ENCODE data around the gene FGFR3. TPM values are rescaled to one million over a fixed set of nuclear protein-coding genes. Genes with fewer than 3 reads are reported as not detected.

FGFR3 gene
- polyA plus RNA-seq, 3 donors, result 67.4 to 139 (median 98.6) TPM

DNA sequence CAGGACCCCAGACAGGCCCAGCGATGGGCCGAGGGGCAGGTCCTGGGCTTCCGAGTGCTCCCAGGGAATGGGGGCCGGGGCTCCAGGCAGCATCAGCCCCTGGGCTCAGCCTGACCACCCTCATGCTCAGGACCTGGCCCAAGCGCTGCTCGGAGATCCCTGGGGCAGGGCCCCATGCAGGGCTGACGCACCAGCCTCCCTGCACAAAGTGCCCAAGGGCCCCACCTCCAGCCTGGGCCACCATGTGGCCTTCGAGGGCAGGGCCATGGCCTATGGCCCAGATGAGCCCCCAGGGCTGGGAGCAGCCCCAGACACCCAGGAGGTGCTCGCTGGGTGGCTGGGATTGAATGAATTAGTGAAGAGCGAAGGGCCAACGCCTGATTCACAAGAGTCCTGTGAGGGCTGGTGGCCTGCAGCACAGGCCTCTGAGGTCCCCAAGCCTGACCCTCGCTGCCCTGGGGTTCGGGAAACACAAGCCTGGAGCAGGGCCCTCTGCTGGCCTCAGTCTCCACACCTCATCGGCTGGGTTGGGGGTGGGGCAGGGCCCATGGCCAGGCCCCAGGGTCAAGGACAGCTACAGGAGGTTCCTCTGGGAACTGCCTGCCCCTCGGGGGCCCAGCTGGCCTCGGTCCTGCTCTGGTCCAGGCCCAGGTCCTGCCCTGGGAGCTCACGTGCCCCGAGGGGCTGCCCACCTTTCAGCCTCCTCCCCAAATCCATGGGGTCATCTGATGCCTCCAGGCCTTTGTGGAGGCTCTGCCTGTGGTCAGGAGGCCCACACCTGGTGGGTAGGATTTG, 13.3 kb upstream of the FGFR3 start:
- no peak for DNase-seq (ENCODE audit: extremely low read depth in 1 of 11, low read depth in 9 of 11, low spot score in 4 of 11)

DNA sequence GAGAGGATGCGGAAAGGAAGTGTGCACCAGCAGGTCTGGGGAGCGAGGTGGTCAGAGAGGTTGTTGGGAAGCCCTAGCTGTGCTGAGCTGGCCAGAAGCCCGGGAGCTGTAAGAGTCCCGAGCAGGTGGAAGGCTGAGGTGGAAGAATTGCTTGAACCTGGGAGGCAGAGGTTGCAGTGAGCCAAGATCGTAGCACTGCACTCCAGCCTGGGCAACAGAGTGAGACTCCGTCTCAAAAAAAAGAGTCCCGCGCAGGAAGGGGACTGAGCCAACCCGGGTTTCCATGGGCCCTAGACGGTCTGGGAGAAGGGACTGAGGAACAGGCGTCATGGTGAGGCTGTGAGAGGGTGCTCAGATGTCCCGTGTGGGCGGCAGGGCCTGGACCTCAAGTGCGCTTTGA, 12.7 kb upstream of the FGFR3 start:
- no peak for DNase-seq (ENCODE audit: extremely low read depth in 1 of 11, low read depth in 9 of 11, low spot score in 4 of 11)

DNA sequence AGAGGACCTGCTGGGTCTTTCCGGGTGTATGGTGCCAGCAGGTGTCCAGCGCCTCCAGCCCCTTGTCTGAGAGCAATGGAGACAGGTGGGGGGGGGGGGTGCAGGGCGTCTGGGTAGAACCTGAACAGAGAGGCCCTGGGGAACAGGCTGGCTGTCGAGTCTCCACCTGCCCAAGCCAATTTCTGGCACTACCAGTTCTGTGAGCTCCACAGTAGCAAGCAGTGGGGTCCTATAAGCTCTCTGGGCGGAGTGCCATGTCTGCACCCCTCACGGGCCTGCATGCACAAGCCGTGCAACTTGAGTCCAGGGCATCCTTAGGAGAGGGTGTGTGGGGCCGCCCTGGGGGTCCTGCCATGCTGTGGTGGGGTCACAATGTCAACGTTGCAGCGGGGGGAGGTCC, 10.1 kb upstream of the FGFR3 start:
- DNase-seq (ENCODE audit: extremely low read depth in 1 of 11, low read depth in 9 of 11, low spot score in 4 of 11), result no peak

- DNase-seq (ENCODE audit: extremely low read depth in 1 of 11, low read depth in 9 of 11, low spot score in 4 of 11), result no peak
Observed at GRCh38 chr4:1783970-1784369, 9.1 kb upstream of the FGFR3 start.

GRCh38 chr4:1784395-1784788, 8.7 kb upstream of the FGFR3 start:
- DNase-seq (ENCODE audit: extremely low read depth in 1 of 11, low read depth in 9 of 11, low spot score in 4 of 11), result no peak

DNA sequence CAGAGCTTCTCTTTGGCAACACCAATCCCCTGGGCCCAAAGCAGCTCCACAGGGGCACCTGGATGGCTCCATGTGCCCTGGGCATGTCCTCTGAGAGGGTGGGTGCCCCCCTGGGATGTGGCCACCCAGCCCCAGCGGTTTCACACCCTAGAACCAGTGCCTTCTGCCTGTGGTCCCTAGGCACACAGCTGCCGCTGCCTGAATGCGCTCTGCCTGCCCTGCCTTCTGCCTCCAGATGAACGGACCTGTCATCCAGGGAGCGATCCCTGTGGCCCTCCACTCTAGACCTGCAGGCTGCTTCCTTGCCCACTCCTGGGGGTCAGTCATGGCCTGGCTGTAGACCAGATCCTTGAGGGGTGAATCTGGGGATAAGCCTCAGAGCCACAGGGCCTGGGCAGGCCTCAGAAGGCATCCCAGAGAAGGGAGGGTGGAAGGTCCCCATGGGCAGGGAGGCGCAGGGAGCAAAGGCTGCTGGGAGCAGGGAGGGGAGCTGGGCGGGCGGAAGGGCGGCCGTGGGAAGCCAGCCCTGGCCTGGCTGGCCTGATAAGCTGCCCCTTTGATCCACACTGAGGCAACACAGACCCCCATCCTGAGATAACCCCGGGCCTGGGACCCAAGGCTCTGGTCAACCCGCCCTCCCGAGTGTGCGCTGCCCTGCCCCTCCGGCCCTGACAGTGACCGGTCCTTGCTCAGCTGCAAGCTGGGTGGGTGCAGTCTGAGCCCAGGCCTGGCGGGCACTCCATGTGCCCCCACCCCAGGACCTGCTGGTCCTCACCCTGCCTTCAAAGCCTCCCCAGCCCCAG, 8.1 kb upstream of the FGFR3 start:
- DNase-seq (ENCODE audit: extremely low read depth in 1 of 11, low read depth in 9 of 11, low spot score in 4 of 11), result no peak

DNA sequence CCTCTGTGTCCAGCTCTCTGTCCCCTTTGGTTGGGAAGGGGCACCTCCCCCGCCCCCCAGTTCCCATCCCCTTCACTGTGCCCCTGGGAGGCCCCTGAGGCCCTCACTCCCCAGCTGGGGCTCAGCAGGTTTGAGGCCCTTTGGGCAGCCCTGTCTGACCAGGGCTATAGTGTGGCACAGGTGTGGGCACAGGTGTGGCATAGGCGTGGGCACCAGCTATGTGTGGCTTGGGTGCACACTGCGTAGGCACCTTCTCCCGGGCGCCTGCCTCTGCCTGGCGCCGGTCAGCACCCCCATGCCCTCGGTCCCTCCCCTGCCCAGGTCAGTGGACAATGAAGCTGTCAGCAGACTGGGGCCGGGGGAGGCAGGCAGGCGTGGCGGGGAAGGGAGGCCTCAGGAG, 7.5 kb upstream of the FGFR3 start:
- no peak for DNase-seq (ENCODE audit: extremely low read depth in 1 of 11, low read depth in 9 of 11, low spot score in 4 of 11)

GRCh38 chr4:1786544-1787362, 6.3 kb upstream of the FGFR3 start:
- no peak for DNase-seq (ENCODE audit: extremely low read depth in 1 of 11, low read depth in 9 of 11, low spot score in 4 of 11)

- DNase-seq (ENCODE audit: extremely low read depth in 1 of 11, low read depth in 9 of 11, low spot score in 4 of 11), result no peak
Observed at GRCh38 chr4:1787411-1788077, 5.5 kb upstream of the FGFR3 start.

DNA sequence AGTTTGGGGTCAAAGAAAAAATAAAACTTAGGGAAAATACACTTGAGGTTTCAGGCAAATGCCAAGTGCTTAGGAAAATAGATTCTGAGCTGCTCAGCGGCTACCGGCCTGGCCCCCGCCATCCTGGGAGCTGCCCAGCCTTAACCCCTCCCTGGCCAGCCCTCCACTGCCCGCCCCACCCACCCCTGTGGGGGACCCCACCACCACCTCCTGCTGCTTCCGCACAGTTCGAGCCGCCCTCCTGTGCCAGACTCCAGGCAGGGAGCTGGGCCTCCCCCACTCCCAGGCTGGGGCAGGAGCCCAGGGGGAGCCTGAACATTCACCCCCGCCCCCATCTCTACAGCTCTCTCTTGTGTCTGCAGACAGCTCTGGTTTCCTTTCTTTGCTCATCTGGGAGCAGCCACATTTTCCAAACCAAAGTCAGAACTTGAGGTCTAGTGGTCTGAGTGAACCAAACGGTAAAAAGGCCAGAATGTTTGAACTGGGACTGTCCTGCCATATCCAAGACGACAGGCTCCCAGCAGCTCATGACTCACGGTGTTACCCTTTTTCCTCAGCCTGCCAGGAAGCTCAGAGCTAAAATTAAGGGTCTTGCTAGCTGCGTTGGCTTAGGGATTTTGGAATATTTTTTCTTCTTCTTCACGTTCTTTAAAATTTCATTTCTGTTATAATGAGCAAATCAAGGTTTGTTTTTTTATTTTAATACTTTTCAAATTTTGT, 4.7 kb upstream of the FGFR3 start:
- no peak for DNase-seq (ENCODE audit: extremely low read depth in 1 of 11, low read depth in 9 of 11, low spot score in 4 of 11)

GRCh38 chr4:1789552-1789951, 3.5 kb upstream of the FGFR3 start:
- no peak for DNase-seq (ENCODE audit: extremely low read depth in 1 of 11, low read depth in 9 of 11, low spot score in 4 of 11)

DNA sequence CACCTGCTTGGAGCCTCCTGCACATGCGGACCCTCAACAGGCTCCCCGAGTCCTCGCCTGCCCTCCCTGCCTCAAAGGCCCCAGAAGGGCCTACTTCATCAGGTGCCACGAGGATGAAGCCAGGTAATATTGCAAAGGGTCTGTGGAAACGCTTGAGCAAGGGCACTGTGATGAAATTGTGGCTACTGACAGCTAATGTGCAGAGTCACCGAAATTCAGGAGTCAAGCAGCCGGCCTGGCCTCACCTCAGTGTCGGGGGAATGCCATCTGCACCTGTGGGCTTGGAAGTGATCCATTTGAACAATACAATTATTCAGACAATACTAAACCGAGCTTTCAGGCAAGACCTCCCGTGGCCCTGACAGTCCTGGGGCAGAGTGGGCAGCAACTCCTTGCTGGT, 3.1 kb upstream of the FGFR3 start:
- DNase-seq (ENCODE audit: extremely low read depth in 1 of 11, low read depth in 9 of 11, low spot score in 4 of 11), result no peak

DNA sequence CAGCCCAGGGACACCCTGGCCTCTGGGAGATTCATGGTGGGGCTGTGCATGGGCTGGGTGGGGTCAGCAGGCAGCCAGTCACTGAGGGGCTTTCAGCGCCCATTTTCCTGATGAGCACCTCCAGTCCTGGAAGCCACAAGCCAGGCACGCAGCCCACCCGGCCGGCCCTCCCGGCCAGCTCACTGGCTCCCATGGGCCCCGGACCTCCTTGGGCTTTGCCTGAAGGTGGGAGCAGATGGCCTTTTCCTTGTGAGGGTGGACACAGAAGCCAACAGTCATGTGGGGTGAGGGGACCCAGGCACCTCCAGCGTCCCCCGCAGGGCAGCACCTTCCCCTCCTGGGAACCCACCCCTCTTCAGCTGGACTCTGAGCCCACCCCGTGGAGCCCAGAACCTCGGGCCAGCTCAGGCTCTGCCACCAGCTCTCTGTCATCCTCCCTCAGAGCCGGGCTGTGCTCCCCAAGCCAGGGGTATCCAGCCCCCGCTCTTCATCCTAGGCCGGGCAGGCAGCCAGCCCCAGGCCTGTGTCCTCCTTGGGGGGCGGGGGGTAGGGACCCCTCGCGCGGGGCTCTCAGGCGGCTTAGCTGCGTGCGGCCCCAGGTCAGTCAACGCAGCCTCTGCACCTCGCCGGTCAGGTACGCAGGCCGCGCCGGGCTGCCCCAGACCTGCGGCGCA, 798 bp upstream of the FGFR3 start:
- DNase-seq (ENCODE audit: extremely low read depth in 1 of 11, low read depth in 9 of 11, low spot score in 4 of 11), result no peak

- no peak for DNase-seq (ENCODE audit: extremely low read depth in 1 of 11, low read depth in 9 of 11, low spot score in 4 of 11)
Observed at GRCh38 chr4:1793496-1793840, 375 bp downstream of the FGFR3 start.

DNA sequence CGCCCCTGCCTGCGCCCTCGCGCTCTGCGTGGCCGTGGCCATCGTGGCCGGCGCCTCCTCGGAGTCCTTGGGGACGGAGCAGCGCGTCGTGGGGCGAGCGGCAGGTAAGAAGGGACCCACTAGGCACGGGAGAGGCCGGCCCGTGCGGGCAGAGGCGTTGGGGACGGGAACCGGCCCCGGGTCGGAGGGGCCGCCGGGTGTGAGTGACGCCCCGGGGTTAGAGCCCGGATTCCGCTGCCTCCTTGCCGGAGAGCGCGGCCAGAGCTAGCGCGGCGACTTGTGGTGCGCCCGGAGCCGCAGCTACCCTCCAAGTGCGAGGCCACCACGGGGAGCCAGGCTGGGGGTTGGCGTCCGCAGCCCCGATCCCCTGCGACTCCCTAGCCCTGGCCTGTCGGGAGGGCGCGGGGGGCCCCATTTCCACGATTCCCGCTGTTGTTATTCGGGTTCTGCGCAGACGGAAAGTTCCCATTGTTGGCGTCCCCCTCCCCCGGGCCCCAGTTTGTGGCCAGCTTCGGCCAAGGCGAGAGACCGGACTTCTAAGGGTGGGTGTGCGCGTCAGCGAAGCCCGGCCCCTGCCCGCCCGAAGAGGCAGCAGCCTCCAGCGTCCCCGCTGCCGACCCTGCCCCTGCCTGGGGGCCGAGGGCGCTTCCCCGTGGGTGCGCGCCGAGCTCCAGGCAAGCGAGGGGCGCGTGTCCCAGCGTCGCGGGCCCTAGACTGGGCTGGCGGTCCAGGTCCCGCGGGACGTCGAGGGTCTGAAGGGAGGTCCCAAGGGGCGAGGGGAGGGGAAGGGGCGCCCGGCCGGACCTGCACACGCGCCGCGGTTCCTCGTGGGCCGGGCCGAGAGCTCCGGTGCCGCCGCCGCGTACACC, 1.1 kb downstream of the FGFR3 start:
- DNase-seq (ENCODE audit: extremely low read depth in 1 of 11, low read depth in 9 of 11, low spot score in 4 of 11), result no peak

GRCh38 chr4:1794809-1795298, 1.8 kb downstream of the FGFR3 start:
- DNase-seq (ENCODE audit: extremely low read depth in 1 of 11, low read depth in 9 of 11, low spot score in 4 of 11), result no peak

Measured in renal cortex interstitium (tissue), 11 donors.